NCI-H2029 (cell line): Measurements from ENCODE around the gene FCGR1A.
"Not testable (repeated sequence)": the region's sequence is repeated elsewhere in the genome, so short reads cannot be mapped to it uniquely, and the experiment has no call there.

Source experiments
- DNase-seq: peaks from one replicate; lab custom pipeline; 2025; lab: John Stamatoyannopoulos, UW

The FCGR1A gene

GRCh38 chr1:149777084-149777483 is 5.4 kb upstream of the FCGR1A start:
- DNase-seq = not testable (repeated sequence)

- DNase-seq = not testable (repeated sequence)
Observed at GRCh38 chr1:149778313-149778712, 4.2 kb upstream of the FCGR1A start.

GRCh38 chr1:149781413-149781984 is 995 bp upstream of the FCGR1A start:
- DNase-seq = not testable (repeated sequence)

- not testable (repeated sequence) for DNase-seq
Observed at GRCh38 chr1:149783289-149783688, 795 bp downstream of the FCGR1A start.

- DNase-seq = not testable (repeated sequence)
Observed at GRCh38 chr1:149783868-149784267, 1.4 kb downstream of the FCGR1A start.

GRCh38 chr1:149787688-149788451 is 5.4 kb downstream of the FCGR1A start:
- not testable (repeated sequence) for DNase-seq

- DNase-seq = not testable (repeated sequence)
Observed at GRCh38 chr1:149792502-149792901, 10.0 kb downstream of the FCGR1A start.

GRCh38 chr1:149792912-149793515 is 10.5 kb downstream of the FCGR1A start:
- DNase-seq = peak; percentile 33

- not testable (repeated sequence) for DNase-seq
Observed at GRCh38 chr1:149793885-149794284, 11.4 kb downstream of the FCGR1A start.

GRCh38 chr1:149801628-149802027 is 19.1 kb downstream of the FCGR1A start:
- DNase-seq = not testable (repeated sequence)

- DNase-seq = not testable (repeated sequence)
Observed at GRCh38 chr1:149804417-149805080, 22.1 kb downstream of the FCGR1A start.

- not testable (repeated sequence) for DNase-seq
Observed at GRCh38 chr1:149810697-149811405, 28.4 kb downstream of the FCGR1A start.

GRCh38 chr1:149811514-149811889 is 29.0 kb downstream of the FCGR1A start:
- DNase-seq = not testable (repeated sequence)

- DNase-seq = peak; percentile 82
Observed at GRCh38 chr1:149811890-149812829, 29.7 kb downstream of the FCGR1A start.

- peak; percentile 61 for DNase-seq
Observed at GRCh38 chr1:149812893-149813801, 30.7 kb downstream of the FCGR1A start.

- not testable (repeated sequence) for DNase-seq
Observed at GRCh38 chr1:149820387-149820786, 37.9 kb downstream of the FCGR1A start.

- not testable (repeated sequence) for DNase-seq
Observed at GRCh38 chr1:149826555-149826954, 44.1 kb downstream of the FCGR1A start.

GRCh38 chr1:149831764-149832315 is 49.3 kb downstream of the FCGR1A start:
- DNase-seq = not testable (repeated sequence)
